GM18498 (cell line): Measurements from ENCODE around the gene TAS1R2.

Experiments used
- ATAC-seq: cut with Tn5 transposase; IDR thresholded peaks from one replicate; pipeline ENCODE4 v1.9.1; 2021; ENCODE audit warnings: mild to moderate bottlenecking, moderate library complexity; ENCODE audit not compliant: unreplicated experiment

The TAS1R2 gene

GRCh38 chr1:18823438-18823837 is 36.0 kb downstream of the TAS1R2 start:
- no peak for ATAC-seq

DNA sequence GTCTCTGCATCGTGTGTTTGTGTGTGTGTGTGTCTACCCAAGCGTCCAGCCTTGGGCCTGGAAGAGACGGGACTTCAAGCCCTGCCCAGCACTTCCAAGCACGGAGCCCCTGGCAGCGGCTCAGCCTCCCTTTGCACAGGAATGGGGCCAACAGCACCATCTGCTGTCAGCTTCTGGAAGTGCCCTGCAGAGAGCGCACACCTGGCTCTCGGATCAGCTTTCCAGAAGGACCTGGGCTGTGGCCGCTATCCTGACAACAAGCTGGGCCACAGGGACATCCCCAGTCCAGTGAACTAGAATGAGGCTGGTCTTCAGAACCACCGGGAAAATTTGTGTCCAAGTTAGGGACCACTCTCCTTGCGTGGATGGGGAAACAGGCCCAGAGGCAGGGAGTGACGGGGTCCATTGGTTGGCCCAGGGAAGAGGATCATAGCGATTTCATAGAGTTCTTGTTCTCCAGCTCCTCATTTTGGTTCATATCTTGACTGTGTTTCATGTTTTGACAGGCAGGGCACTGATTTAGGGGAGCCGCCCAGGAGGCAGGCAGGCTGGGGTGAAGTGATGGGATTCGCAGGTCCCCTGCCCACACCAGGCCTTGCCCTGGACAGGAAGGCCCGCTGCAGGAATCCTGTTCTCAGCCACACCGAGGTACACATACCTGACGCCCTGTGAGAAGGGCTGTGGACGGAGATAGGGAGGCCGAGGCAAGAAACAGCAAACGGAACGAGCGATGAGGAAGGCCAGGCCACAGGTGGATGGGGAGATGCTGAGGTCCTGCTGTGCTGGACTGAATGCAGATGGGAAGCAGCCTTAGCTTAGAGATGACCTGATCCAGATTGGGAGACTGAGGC is 38.4 kb downstream of the TAS1R2 start:
- ATAC-seq = no peak

DNA sequence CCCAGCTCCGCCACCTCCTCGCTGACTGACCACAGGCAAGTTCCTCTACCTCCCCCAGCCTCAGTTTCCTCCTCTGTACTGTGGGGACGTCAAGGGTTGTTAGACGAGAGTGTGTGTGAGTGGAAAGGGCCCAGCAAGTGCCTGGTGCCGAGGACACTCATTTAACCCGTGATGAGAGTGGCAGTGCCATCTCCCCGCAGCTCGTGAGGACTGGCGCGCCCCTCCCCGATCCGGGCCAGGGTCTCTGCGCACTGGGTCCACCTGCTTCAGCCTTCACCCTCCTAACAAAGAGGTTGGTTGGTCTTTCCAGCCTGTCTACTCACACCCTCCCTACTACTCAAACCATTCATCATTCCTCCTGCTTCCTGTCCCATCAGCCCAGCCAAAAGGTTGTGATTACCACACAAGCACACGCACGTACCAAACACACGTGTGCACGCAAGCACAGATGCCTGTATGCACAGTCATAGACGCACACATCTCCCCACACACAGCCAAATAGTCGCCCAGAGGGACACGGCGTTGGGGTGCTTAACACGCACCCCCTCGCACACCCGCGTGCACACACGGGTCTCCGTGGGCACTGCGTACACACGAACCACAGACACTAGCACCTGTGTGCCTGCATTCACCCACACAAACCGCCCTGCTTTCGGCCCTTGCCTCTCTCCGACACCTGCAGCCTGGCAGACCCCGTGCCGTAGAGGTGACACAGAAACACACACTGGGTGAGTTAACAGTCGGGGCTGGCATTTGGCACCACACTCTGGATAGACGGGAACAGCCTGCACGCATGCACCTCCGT is 39.3 kb downstream of the TAS1R2 start:
- no peak for ATAC-seq

DNA sequence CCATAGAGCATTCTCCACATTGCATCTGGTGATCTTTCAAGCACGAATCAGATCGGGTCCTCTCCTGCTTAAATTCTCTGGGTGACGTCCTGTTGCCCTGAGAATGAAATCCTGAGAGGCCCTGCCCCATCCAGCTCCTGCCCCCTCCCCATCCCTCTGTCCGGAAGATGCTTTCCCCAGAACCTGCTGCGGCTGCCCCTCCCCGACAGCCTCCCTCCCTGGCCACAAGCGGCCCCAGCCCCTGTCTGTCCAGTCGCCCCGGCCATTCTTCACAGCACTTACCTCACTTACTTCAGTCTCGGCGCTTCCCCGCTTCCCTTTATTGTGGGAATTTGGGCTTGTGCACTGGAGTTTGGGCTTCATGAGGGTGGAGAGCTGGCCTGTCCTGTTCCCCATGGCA is 40.3 kb downstream of the TAS1R2 start:
- ATAC-seq = no peak

DNA sequence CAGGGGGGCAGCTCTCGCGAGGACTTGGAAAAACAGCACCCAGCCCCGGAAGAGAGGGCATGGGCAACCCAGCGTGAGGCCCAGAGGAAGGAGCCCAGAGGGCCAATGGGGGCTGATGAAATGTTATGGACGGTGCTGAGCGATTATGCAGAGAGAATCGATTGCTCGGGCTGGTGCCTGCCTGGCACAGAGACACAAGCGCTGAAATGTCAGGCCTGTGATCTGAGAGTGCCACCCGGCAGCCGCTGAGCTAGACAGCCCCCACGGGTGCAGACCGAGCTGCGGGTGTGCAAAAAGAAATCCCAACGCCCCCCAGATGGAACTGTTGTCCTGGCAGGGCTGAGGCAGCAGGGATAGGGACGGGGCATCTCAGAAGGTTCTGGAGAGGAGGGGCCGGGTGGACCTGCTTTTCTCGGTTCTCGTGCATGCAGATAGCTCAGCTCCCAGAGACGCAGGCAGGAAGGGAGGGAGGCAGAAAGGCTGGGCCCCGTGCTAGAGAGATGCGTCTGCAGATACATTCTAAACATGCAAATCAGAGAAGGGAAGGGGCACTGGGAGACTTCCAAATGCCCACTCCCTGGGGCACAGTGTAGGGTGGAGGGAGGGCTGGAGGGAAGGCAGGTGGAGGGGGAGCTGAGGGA is 41.5 kb downstream of the TAS1R2 start:
- no peak for ATAC-seq

GRCh38 chr1:18817316-18817715 is 42.1 kb downstream of the TAS1R2 start:
- no peak for ATAC-seq

- no peak for ATAC-seq
Observed at GRCh38 chr1:18816808-18817207, 42.7 kb downstream of the TAS1R2 start.

GRCh38 chr1:18814874-18815531 is 44.5 kb downstream of the TAS1R2 start:
- ATAC-seq = no peak

DNA sequence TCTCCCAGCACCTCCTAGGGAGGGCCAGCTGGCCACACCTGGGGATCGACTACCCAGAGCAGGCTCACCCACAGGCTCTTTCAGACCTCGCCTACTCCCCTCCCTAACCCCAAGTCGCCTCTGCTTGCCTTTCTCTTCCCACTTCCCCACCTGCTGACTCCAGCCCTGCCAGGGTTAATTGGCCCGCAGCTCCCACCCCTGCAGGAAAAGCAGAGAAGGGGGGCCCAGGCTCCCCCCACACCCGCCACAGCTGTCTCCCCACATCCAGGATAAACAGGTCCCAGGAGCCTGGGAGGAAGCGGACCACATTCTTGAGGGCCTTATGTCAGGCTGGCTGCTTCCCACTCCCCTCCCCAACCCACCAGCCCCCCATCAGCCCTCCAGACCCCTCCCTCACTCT is 45.0 kb downstream of the TAS1R2 start:
- no peak for ATAC-seq

DNA sequence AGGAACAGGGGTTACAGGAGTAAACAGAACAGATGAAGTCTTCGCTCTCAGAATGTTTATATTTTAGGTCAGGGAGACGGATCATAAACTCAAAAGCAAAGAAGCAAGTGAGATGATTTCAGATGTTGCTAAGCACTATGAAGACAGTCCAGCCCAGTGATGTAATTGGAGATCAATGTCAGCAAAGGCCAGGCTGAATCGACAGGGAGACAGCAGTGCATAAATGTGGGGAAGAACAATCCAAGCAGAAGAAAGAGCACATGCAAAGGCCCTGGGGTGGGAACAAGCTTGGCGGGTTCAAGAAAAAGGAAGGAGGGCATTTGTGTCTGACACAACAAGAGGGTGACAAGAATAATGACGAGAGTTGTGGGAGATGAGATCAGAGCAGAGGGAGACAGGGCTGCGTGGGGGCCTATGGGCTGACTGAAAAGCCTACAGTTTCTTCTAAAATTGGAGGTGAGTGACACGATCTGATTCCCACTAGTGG is 47.0 kb downstream of the TAS1R2 start:
- ATAC-seq = no peak

GRCh38 chr1:18811733-18812452 is 47.6 kb downstream of the TAS1R2 start:
- no peak for ATAC-seq

DNA sequence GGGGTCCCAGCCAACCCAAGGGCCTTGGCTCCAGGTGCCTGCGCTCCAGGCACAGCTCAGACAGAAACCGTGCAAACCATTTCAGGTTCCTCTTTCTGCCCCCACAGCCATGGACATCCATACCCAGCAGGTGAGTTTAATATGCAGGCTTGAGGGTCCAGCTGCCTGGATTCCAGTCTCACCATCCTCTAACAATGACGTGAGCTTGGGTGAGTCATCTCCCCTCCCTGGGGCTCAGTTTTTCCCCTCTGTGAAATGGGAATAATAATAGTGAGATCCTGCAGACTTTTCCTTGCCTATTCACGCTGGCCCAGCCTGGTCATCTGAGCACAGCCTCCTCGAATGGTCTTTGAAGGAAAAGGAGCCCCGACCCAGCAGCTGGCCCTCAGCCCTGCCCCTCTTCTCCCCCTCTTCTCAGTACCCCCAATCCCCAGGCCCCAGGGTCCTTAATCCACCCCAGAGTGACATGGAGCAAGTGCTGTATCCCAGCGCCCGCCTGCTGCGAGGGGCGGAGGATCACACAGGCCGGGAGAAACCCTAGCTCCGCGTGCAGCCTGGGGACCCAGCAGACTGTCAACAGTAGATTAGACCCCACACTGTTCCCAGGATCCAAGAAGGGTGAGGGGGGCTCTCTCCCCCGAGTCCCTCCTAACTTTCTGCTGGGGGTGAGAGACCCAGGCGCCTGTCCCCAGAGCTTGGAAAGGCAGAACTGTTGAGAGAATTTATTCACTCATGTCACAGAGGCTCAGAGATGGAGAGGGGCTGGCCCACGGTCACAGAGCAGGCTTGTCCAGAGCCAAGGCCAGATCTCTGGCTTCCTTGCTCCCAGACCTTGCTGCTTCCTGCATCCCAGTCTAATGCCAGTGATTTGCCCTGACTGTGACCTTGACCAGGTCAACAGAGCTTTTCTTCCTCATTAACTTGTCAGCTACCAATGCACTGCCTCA is 49.2 kb downstream of the TAS1R2 start:
- ATAC-seq = no peak

DNA sequence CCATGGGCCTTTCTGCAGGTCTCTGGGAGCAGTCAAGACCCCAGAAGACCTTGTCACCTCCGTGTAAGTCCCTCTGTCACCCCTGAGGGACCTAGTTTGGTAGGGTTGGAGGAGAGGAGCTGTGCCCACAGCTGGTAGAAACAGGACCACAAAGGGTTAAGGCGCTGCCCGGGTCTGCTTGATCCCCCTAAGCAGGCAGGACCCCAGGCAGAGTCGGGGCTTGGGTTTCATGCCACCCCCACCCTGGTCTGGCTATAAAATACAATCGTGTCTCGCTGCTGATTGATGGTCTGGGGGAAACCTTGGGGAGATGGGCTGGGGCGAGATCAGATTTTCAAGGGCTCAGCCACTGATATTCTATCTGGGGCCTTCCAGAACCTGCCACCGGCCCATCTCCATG is 50.9 kb downstream of the TAS1R2 start:
- no peak for ATAC-seq

GRCh38 chr1:18807334-18808063 is 52.0 kb downstream of the TAS1R2 start:
- ATAC-seq = no peak

DNA sequence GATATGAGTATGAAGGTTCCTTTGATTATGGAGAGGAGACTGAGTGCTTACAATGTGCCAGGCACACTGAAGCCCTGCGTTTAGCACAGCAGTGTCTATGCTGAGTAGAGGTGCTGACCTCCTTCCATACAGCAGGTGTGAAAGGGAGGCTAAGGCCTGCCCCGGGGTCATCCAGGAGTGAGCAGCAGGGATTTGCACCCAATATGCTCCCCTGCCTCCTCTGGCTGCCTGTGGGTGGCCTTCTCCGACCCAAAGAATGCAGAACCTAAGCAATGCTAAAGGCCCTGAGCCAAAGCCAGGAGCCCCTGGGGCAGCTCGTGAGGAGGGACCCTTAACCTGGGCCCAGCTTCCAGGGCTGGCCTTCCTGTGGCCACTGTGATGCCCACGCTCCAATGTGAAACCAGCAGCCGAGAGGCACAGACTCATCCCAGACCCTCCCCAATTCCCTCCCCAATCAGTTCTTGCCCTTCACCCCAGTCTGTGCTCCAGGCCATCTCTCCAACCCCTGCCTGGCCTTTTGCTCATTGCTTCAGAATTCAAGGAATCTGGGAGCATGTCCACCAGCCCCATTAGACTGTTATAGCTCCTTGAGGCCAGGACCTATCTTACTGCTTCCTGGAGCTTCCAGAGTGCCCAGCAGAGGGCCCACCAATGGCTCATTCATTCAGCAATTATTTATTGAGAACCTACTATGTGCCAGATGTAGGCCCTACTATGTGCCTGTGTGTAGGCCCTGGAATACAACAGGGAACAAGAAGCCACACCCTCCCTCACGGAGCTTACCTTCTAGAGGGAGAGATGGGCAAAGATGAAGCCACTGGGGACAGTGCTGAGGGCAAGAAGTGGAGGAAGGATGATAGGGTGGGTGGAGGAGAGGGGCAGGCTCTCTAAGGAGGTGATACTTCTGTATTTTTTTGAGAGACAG is 53.3 kb downstream of the TAS1R2 start:
- no peak for ATAC-seq

DNA sequence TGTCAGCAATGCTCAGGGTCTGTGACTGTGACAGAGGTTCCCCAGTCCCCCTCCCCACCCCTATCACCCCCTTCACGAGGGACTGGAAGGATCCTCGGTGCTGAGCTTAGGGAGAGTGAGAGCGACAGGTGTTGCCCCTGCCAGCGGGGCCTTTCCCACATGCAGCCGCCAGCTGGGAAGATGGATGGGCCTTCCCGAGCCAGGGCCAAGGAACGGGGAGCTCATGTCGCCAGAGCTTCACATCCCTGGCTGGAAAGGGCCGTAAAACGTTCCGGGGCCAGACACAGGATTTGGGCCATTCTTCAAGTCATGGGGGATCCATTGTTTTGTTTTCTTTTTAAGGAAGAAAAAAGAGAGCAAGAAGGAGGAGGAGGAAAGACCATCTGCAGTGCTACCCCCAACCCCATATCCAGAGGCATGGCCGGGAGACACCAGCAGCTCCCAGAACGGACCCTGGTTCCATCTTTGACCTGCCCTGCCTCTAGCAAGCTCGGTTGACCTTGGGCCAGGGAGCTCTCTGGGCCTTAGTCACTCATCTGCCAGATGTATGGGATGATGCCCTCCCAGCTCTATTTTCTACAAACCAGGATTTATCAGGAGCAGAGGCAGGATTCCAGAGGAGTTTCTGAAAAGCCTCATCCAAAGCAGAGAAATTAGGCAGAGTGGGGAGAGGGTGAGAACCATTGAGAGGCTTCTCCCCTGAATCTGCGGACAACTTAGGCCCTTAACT is 54.1 kb downstream of the TAS1R2 start:
- ATAC-seq = no peak

- no peak for ATAC-seq
Observed at GRCh38 chr1:18803851-18804250, 55.6 kb downstream of the TAS1R2 start.
